Activated T-helper 2 cell treated with anti-CD3 and anti-CD28 coated beads, Interferon-gamma antibody, Interleukin-2, Interleukin-4, amounts not matched to agents 10 μg/mL and 5 μg/mL and 100 μg/mL, durations not matched to agents 14 hours and 24 hours and 36 hours (primary cell): Measurements from ENCODE around the gene SPOCK2. TPM values are rescaled to one million over a fixed set of nuclear protein-coding genes. Genes with fewer than 3 reads are reported as not detected.

Source experiments
- DNase-seq: peaks from one replicate; pipeline ENCODE4 v3.0.0; 2021; ENCODE audit warnings: low spot score
- H3K27ac Mint-ChIP-seq: one replicate; pipeline ENCODE4 v1.8.0; 2021; ENCODE audit warnings: mixed read lengths
- H3K27me3 Mint-ChIP-seq: one replicate; pipeline ENCODE4 v1.8.0; 2021; ENCODE audit warnings: low read depth, mixed read lengths
- H3K36me3 Mint-ChIP-seq: one replicate; pipeline ENCODE4 v1.8.0; 2021; ENCODE audit warnings: low read depth, mixed read lengths
- H3K4me1 Mint-ChIP-seq: one replicate; pipeline ENCODE4 v1.8.0; 2021; ENCODE audit warnings: low read depth, mixed read lengths
- H3K4me3 Mint-ChIP-seq: one replicate; pipeline ENCODE4 v1.8.0; 2021; ENCODE audit warnings: low read depth, mild to moderate bottlenecking, moderate library complexity, mixed read lengths
- H3K9me3 Mint-ChIP-seq: one replicate; pipeline ENCODE4 v1.8.0; 2021; ENCODE audit warnings: mixed read lengths
- intact Hi-C: fragments of 100-400 bp; cut with micrococcal nuclease; formaldehyde crosslinking; loops from one replicate; pipeline ENCODE4 v1.15.1; 2023
- total RNA-seq: library from RNA; stranded (reverse); gene quantifications from 2 replicates; pipeline ENCODE4 v1.2.3, GENCODE V29; 2022

The SPOCK2 gene
- total RNA-seq, 1 donor from 2014 or later: 137 TPM

DNA sequence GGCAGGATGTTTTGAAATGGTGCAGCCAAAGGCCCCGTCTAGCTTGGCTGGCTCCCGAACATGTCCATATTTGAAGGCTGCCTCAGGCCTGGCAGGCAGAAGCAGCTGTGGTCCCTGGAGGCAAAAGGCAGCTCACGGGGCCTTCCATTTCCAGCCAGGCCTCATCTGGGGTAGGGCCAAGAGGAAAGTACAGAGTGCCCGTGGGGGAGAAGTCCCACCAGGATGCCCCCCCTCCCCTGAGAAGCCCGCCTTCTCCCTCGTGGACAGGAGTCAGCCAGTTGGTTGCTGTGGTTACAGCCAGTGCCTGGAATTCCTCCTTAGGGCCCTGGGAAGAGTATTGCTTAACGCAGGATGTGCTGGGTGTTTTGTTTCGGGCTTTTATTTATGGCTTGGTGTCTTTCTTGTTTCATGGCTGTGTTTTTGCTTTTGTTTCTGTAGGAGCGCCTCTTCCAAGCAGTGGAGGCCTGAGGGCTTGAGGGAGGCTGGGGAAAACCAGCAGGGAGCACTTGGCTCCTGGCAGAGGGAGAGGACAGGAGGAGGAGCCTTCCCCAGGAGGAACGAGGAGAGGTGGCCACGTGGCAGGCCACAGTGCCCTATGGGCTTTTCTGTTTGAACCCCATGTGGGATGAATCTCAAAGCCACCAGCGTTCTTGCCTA, 78.8 kb downstream of the SPOCK2 start:
- no peaks in the 10 kb centered on the region for H3K36me3 Mint-ChIP-seq
- H3K27ac Mint-ChIP-seq: no peak overlapping the region
- DNase-seq: no peak
- no peaks in the 10 kb centered on the region for H3K4me1 Mint-ChIP-seq
- H3K4me3 Mint-ChIP-seq: no peak overlapping the region
- no peaks in the 10 kb centered on the region for H3K27me3 Mint-ChIP-seq
- no peaks in the 10 kb centered on the region for H3K9me3 Mint-ChIP-seq
- intact Hi-C loops: no loop called here

DNA sequence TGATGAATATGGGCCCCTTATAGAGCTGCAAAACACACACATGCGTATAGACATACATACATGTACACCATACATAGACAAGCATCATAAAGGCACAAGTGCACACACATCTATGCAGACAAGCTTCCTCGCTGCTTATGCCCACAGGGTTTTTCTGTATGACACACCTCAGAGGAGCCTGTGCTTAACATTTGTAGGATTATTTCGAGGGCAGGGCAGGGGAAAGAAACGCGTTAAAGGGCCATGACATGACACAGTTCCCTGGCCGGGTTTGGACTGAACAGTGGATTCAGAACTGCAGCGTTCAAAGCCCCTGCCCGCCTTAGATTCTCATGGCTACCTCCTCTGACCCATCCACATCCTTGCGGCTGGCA, 79.3 kb downstream of the SPOCK2 start:
- no peak overlapping the region for H3K27ac Mint-ChIP-seq
- no peak overlapping the region for H3K4me3 Mint-ChIP-seq
- H3K27me3 Mint-ChIP-seq: no peaks in the 10 kb centered on the region
- no peaks in the 10 kb centered on the region for H3K4me1 Mint-ChIP-seq
- H3K36me3 Mint-ChIP-seq: no peaks in the 10 kb centered on the region
- H3K9me3 Mint-ChIP-seq: no peaks in the 10 kb centered on the region
- intact Hi-C loops: no loop called here
- DNase-seq: no peak

Other genes starting within 250 kb of the SPOCK2 start
- 108 and 110 TPM in 2 replicates for gene PSAP, start 237.3 kb downstream of the SPOCK2 start, total RNA-seq
- gene CHST3, start 124.2 kb downstream of the SPOCK2 start, total RNA-seq: 0.52 and 0.62 TPM in 2 replicates
- 94.1 and 95.9 TPM in 2 replicates for gene ANAPC16, start 127.5 kb upstream of the SPOCK2 start, total RNA-seq
- 46.2 and 49.6 TPM in 2 replicates for gene ASCC1, start 127.7 kb upstream of the SPOCK2 start, total RNA-seq
- gene DDIT4, start 185.4 kb upstream of the SPOCK2 start, total RNA-seq: 543 and 569 TPM in 2 replicates